Astrocyte (in vitro differentiated cells and primary cell): ENCODE results near the gene MICAL3. TPM values are rescaled to one million over a fixed set of nuclear protein-coding genes. Genes with fewer than 3 reads are reported as not detected.

Experiments used
- DNase-seq: peaks from one replicate; pipeline ENCODE4 v3.0.0-alpha.2; 2010; ENCODE audit warnings: low read depth
- FAIRE-seq: peaks from 2 replicates; lab custom pipeline; 2011; peaks lifted over from hg19 to GRCh38; lab: Jason Lieb, UNC
- H2AFZ ChIP-seq: 2 replicates; pipeline ENCODE4 v1.6.0; 2012; ENCODE audit warnings: low read depth, low read length, inconsistent platforms
- H3K27ac ChIP-seq: 2 replicates; pipeline ENCODE4 v1.5.1; 2011; ENCODE audit warnings: low read depth, low read length, inconsistent platforms
- H3K27me3 ChIP-seq: 2 replicates; pipeline ENCODE4 v1.6.0; 2011; ENCODE audit warnings: low read length, inconsistent platforms; ENCODE audit not compliant: insufficient read depth
- H3K36me3 ChIP-seq: 2 replicates; pipeline ENCODE4 v1.5.1; 2011; ENCODE audit warnings: low read length, inconsistent platforms; ENCODE audit not compliant: insufficient read depth
- H3K4me1 ChIP-seq: 2 replicates; pipeline ENCODE4 v1.5.1; 2011; ENCODE audit warnings: low read length, inconsistent platforms; ENCODE audit not compliant: insufficient read depth
- H3K4me2 ChIP-seq: 2 replicates; pipeline ENCODE4 v1.6.0; 2012; ENCODE audit warnings: low read length, inconsistent platforms
- H3K4me3 ChIP-seq: 2 replicates; pipeline ENCODE4 v1.5.1; 2011; ENCODE audit warnings: low read depth, mild to moderate bottlenecking, low read length, inconsistent platforms; ENCODE audit not compliant: insufficient read depth
- H3K79me2 ChIP-seq: 2 replicates; pipeline ENCODE4 v1.6.0; 2012; ENCODE audit warnings: mild to moderate bottlenecking, low read length, inconsistent platforms; ENCODE audit not compliant: insufficient read depth
- H3K9ac ChIP-seq: 2 replicates; pipeline ENCODE4 v1.6.0; 2012; ENCODE audit warnings: mild to moderate bottlenecking, low read length, inconsistent platforms
- H3K9me3 ChIP-seq: 2 replicates; pipeline ENCODE4 v1.5.1; 2012; ENCODE audit warnings: low read depth, mild to moderate bottlenecking, low read length, inconsistent platforms; ENCODE audit not compliant: insufficient read depth
- H4K20me1 ChIP-seq: 2 replicates; pipeline ENCODE4 v1.6.0; 2012; ENCODE audit warnings: low read length, inconsistent platforms; ENCODE audit not compliant: insufficient read depth
- H3K27ac Mint-ChIP-seq: one replicate; pipeline ENCODE4 v1.8.0; 2021; ENCODE audit warnings: mild to moderate bottlenecking, mixed read lengths; ENCODE audit not compliant: unreplicated experiment
- H3K27me3 Mint-ChIP-seq: one replicate; pipeline ENCODE4 v1.8.0; 2021; ENCODE audit warnings: low read depth, mixed read lengths; ENCODE audit not compliant: unreplicated experiment
- H3K36me3 Mint-ChIP-seq: one replicate; pipeline ENCODE4 v1.8.0; 2021; ENCODE audit warnings: low read depth, mixed read lengths; ENCODE audit not compliant: unreplicated experiment
- H3K4me1 Mint-ChIP-seq: one replicate; pipeline ENCODE4 v1.8.0; 2021; ENCODE audit warnings: low read depth, mixed read lengths; ENCODE audit not compliant: unreplicated experiment
- H3K4me3 Mint-ChIP-seq: one replicate; pipeline ENCODE4 v1.8.0; 2021; ENCODE audit warnings: mild to moderate bottlenecking, moderate library complexity, mixed read lengths; ENCODE audit not compliant: unreplicated experiment
- H3K9me3 Mint-ChIP-seq: one replicate; pipeline ENCODE4 v1.8.0; 2021; ENCODE audit warnings: mild to moderate bottlenecking, mixed read lengths; ENCODE audit not compliant: unreplicated experiment
- EZH2 ChIP-seq: IDR thresholded peaks from 2 replicates; pipeline ENCODE4 v1.6.1; 2012; ENCODE audit warnings: mild to moderate bottlenecking, low read length, inconsistent platforms; ENCODE audit not compliant: insufficient read depth
- total RNA-seq: library from RNA; stranded (reverse); gene quantifications from 2 replicates; pipeline ENCODE4 v1.2.1, GENCODE V29; 2021
- TF ChIP-seq, protein P1 (sequence below): IDR thresholded peaks from 2 replicates; pipeline ENCODE4 v1.5.1; 2011; ENCODE audit warnings: low read depth, mild to moderate bottlenecking, inconsistent platforms, low read length, moderate library complexity; ENCODE audit not compliant: insufficient read depth

MICAL3 gene
- total RNA-seq, 1 donor from 2014 or later: 113 TPM

DNA sequence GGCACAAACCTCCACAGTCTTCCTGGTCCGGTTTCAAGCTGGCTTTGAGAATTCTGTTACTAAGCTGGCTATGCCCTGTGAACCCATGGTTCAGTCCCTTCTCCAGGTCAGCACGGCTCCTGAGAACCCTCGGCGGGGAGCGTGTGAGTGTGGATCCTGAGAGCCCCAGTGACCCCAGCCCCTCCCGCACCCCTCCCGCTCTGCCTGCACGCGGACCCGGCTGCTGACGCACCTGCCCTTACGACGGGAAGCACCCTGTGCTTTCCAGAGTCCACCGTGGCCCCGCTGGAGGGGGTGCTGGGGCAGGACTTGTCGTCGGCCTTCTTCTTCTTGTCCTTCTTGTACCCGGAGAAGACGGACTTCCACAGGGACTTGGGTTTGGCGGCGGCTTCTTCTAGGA is 207.3 kb downstream of the MICAL3 start:
- Mint-ChIP-seq H3K27me3 (no peaks in the 10 kb centered on the region), H3K4me3 (no peak overlapping the region), H3K9me3 (no peaks in the 10 kb centered on the region), H3K36me3 (peaks cover 28% of the 10 kb centered on the region), H3K27ac (no peak overlapping the region), H3K4me1 (no peaks in the 10 kb centered on the region)
- Histone ChIP-seq H3K36me3 (no peaks in the 10 kb centered on the region), H3K4me2 (no peak overlapping the region), H3K79me2 (no peaks in the 10 kb centered on the region), H3K9ac (no peak overlapping the region), H3K27me3 (no peaks in the 10 kb centered on the region), H3K9me3 (no peaks in the 10 kb centered on the region), H3K4me3 (no peak overlapping the region), H3K27ac (no peak overlapping the region), H4K20me1 (no peaks in the 10 kb centered on the region), H2AFZ (no peak overlapping the region), H3K4me1 (no peaks in the 10 kb centered on the region)
- TF ChIP-seq EZH2: no peak
- TF ChIP-seq, protein P1, sequence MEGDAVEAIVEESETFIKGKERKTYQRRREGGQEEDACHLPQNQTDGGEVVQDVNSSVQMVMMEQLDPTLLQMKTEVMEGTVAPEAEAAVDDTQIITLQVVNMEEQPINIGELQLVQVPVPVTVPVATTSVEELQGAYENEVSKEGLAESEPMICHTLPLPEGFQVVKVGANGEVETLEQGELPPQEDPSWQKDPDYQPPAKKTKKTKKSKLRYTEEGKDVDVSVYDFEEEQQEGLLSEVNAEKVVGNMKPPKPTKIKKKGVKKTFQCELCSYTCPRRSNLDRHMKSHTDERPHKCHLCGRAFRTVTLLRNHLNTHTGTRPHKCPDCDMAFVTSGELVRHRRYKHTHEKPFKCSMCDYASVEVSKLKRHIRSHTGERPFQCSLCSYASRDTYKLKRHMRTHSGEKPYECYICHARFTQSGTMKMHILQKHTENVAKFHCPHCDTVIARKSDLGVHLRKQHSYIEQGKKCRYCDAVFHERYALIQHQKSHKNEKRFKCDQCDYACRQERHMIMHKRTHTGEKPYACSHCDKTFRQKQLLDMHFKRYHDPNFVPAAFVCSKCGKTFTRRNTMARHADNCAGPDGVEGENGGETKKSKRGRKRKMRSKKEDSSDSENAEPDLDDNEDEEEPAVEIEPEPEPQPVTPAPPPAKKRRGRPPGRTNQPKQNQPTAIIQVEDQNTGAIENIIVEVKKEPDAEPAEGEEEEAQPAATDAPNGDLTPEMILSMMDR: no peak
- FAIRE-seq (no peak), DNase-seq (no peak)

GRCh38 chr22:17816649-17817048 is 207.7 kb downstream of the MICAL3 start:
- no peaks in the 10 kb centered on the region for H3K4me1 ChIP-seq
- Mint-ChIP-seq H3K27ac (no peak overlapping the region), H3K4me3 (no peak overlapping the region), H3K9me3 (no peaks in the 10 kb centered on the region), H3K27me3 (no peaks in the 10 kb centered on the region), H3K36me3 (peaks cover 29% of the 10 kb centered on the region), H3K4me1 (no peaks in the 10 kb centered on the region)
- H3K9me3 ChIP-seq: no peaks in the 10 kb centered on the region
- no peak overlapping the region for H3K27ac ChIP-seq
- no peaks in the 10 kb centered on the region for H3K79me2 ChIP-seq
- no peak overlapping the region for H3K4me2 ChIP-seq
- H3K9ac ChIP-seq: no peak overlapping the region
- TF ChIP-seq EZH2: no peak
- TF ChIP-seq, protein P1: no peak
- FAIRE-seq (no peak), DNase-seq (no peak)
- H3K27me3 ChIP-seq: no peaks in the 10 kb centered on the region
- no peaks in the 10 kb centered on the region for H3K36me3 ChIP-seq
- H2AFZ ChIP-seq: no peak overlapping the region
- no peaks in the 10 kb centered on the region for H4K20me1 ChIP-seq
- no peak overlapping the region for H3K4me3 ChIP-seq

GRCh38 chr22:17815703-17816254 is 208.6 kb downstream of the MICAL3 start:
- Histone ChIP-seq H3K9me3 (no peaks in the 10 kb centered on the region), H3K36me3 (peaks cover 4% of the 10 kb centered on the region), H3K27ac (no peak overlapping the region), H4K20me1 (no peaks in the 10 kb centered on the region), H3K27me3 (no peaks in the 10 kb centered on the region), H3K9ac (no peak overlapping the region), H3K4me1 (no peaks in the 10 kb centered on the region), H3K4me2 (no peak overlapping the region), H3K79me2 (no peaks in the 10 kb centered on the region), H3K4me3 (no peak overlapping the region), H2AFZ (no peak overlapping the region)
- DNase-seq (no peak), FAIRE-seq (no peak)
- Mint-ChIP-seq H3K27ac (no peak overlapping the region), H3K27me3 (no peaks in the 10 kb centered on the region), H3K4me3 (no peak overlapping the region), H3K9me3 (no peaks in the 10 kb centered on the region), H3K36me3 (peaks cover 28% of the 10 kb centered on the region), H3K4me1 (no peaks in the 10 kb centered on the region)
- TF ChIP-seq EZH2: no peak
- TF ChIP-seq, protein P1: no peak
